ENCODE results near the gene KATNAL1.
"Not testable (repeated sequence)": the region's sequence is repeated elsewhere in the genome, so short reads cannot be mapped to it uniquely, and the experiment has no call there.

Gene KATNAL1

DNA sequence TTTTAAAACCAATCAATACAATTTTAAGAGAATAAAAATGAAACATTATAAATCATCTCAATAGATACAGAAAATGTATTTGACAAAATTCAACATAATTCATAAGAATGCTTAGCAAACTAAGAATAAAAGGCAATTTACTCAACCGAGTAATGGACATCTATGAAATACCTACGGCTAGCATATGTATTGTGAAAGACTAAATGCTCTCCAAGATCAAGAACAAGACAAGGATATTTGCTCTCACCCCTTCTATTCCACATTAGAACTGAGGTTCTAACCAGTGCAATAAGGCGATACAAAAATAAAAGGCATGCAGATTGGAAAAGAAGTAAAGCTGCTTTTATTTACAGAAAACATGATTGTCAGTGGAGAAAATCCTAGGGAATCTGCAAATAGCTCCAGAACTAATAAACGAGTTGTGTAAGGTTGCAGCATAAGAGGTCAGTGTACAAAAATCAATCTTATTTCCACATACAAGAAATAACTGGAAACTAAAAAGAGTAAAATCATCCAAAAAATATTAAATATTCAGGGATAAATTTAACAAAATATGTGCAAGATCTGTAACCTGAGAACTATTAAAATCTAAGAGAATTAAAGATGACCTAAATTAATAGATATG is 16.4 kb downstream of the KATNAL1 start:
- no peak for DNase-seq

DNA sequence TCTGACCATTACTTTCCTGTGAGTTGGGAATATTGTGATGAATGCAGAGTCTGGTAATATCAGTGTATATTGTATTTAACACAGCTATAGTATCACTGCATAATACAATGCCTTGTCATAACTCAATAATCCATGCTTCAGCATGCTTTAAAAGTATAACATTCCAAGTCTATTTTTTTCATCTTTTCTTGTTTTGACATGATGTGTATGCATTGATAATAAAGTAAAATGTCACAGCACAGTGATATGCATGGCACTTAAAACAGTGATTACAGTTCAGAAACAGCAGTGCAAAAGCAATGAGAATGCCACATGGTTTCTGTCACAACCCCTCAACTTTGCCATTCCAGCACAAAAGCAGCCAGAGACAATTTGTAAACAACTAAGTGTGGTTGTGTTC is 17.8 kb downstream of the KATNAL1 start:
- no peak for DNase-seq

DNA sequence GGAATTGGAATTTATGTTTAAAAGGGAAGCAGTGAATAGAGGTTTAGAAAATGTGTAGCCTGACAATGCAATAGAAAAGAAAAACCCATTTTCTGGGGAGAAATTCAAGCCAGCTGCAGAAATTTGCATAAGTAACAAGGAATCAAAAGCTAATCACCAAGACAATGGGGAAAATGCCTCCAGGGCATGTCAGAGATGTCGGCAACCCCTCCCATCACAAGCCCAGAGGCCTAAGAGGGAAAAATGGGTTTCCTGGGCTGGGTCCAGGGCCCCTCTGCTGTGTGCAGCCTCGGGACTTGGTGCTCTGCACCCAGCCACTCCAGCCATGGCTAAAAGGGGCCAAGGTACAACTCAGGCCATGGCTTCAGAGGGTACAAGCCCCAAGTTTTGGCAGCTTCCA is 21.3 kb downstream of the KATNAL1 start:
- not testable (repeated sequence) for DNase-seq

DNA sequence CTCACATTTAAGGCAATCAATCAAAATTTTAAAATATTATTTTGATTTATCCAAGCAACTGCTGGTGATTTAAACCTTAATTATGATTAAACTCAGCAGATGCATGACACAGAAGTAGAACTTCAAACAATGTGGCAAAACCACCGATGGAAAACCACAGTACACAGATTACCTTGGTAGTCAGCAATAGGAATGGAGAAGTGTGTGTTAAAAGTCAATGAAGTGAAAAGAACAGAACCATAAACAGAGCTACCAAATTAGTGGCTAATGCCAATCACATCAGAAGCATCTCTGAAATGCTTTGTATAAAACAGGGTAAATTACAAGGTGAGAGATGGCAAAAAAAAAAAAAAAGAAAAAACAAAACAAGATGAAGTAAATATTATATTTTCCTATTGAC is 31.2 kb downstream of the KATNAL1 start:
- DNase-seq, result no peak

DNA sequence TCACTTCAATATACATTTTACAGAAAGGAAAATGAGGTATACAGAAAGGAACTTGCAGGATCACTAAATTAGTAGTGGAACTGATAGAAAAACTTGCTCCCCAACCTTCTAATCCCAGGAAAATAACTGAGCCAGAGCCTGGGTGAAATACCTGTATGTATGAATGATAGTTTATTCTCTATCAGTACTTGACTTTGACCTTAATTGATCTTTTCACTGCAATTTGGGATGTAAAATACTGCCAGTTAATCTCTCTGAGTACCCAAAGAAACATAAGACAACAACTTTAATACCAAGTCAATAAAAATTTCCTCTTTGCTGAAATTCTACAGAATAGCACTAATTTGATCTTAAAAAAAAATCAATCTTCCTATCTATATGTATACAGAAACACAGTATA is 33.3 kb downstream of the KATNAL1 start:
- no peak for DNase-seq

DNA sequence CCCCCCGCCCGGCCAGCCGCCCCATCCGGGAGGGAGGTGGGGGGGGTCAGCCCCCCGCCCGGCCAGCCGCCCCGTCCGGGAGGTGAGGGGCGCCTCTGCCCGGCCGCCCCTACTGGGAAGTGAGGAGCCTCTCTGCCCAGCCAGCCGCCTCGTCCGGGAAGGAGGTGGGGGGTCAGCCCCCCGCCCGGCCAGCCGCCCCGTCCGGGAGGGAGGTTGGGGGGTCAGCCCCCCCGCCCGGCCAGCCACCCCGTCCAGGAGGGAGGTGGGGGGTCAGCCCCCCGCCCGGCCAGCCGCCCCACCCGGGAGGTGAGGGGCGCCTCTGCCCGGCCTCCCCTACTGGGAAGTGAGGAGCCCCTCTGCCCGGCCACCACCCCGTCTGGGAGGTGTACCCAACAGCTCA is 37.3 kb downstream of the KATNAL1 start:
- not testable (repeated sequence) for DNase-seq

DNA sequence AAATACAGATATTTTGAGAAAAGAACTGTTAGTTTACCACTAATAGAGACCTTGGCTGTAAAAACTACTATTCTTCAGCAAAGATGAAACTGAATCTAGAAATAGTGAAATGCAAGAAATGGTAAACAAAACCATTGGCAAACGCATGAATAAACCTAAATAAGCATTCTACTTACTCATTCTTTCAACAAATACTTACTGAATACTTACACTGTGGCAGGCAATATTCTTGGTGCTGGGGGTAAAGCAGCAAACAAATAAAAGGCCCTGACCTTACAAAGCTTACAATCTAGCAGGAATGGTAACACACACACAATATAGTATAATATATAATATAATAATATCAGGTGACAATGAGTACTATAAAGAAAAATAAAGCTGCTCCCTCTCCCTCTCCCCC is 38.7 kb downstream of the KATNAL1 start:
- no peak for DNase-seq

DNA sequence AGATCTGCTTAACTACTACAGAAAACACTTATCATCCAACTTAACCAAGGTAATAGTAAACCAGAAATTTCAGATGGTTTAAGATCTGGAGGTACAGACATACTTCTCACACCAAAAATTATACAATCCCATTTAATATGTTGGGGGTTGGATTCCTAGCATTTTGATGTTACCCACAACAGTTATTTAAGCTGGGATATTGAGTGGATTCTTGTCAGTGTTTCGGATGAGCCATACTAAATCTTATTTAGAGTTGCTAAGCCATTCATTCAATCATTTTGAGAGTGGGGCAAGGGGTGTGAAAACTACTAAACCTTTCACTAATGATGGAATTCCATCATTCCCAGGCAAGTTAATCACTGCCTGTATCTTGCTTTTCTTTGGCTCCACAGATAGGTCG is 40.6 kb downstream of the KATNAL1 start:
- no peak for DNase-seq

DNA sequence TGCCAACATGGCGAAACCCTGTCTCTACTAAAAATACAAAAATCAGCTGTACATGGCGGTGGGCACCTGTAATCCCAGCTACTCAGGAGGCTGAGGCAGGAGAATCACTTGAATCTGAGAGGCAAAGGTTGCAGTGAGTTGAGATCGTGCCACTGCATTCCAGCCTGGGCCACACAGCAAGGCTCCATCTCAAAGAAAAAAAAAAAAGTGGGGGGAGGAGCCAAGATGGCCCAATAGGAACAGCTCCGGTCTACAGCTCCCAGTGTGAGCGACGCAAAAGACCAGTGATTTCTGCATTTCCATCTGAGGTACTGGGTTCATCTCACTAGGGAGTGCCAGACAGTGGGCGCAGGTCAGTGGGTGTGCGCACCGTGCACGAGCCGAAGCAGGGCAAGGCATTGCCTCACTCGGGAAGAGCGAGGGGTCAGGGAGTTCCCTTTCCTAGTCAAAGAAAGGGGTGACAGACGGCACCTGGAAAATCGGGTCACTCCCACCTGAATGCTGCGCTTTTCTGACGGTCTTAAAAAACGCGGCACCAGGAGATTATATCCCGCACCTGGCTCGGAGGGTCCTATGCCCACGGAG is 48.1 kb downstream of the KATNAL1 start:
- not testable (repeated sequence) for DNase-seq

DNA sequence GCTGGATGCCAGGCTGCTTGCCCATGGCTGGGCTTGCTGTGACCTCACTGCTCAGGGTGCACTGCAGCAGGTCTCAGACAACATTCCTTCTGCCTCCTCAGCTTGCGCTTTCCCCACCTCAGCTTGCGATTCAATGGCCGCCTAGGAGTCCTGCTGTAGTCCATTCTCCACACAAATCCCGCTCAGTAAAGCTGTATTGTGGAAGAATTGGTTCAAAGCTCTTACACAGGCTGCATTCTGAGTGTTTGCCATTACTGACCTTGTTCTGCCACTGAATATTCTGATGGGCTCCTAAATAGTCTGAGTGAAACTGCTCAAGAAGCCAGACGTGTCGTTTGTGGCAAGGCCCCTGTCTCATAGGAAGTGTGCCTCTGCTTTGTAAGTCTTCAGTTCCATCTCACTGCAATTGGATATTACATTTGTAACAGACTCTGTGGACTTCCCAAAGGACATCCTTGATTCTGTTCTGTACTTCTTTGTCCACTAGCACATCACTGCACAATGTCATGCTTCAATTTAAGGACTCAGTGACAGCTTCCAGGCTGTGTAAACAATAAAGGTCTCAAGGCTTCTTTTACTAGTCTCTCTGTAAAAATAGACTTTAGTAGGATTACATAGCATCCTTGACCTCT is 49.8 kb downstream of the KATNAL1 start:
- no peak for DNase-seq

DNA sequence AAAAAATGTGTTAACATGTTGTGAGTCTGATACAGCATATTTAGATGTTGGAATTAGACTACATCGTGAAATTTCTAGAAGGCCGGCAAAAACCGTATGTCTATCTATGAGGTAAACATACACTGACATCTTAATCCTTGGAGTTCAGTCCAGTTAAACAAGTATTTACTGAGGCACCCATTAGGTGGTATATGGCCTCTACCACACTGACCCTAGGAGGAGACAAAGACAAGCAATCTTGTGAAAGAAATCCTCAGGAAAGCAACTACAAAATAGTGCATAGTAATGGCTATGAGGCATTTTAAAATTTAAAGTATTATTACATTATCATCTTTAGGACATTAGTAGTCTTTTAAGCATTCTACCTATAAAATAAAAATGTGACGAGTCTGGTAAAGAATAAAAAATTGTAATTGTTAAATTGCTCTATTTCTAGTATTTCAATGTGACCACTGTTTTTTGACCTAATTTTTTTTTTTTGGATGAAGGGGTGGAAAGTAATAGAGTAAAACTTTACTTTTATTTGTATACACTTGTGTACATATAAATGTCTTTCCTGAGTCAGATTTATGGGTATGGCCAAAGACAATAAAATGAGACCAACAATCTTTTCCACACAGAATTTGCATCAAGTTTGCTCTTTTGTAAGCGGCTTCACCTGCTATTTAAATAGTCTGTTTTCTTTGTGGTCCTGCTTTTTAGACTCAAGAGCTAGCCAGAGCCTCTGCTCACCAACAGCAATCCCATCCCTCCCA is 50.5 kb downstream of the KATNAL1 start:
- no peak for DNase-seq

DNA sequence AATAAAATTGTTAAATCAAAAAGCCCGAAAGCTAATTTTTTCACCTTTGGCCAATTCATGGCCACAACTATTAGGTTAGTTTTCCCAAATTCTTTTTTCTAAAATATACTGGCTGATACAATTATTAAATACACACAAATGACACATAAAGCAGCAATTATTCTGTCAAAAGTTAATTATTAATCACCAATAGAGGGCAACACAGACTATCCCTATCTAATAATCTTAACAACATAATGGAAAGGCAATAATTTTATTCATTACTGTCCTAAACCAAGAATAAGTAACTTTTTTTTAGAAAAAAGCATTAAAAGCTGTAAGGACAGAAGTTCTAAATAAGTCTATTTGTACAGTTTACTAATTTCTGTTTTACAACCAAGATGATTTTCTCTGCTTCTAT is 51.7 kb downstream of the KATNAL1 start:
- DNase-seq, result no peak

DNA sequence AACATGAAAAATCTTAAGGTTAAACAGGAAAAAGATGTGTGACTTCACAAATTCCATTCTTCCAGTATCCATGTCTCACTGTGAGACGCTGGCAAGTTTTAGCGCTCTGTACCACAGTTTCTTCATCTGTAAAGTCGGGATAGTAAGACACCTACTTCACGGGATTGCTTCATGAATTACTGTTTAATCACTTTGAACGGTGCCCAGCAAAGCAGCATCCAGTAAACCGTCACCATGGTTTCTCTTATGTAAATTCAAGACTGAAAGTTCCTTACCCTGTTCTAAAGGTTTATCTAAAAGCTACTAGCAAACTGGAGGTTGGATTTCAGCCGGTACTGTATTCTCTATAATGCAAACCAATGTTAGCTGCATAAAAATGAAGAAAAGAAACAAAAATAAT is 53.5 kb downstream of the KATNAL1 start:
- DNase-seq, result no peak

DNA sequence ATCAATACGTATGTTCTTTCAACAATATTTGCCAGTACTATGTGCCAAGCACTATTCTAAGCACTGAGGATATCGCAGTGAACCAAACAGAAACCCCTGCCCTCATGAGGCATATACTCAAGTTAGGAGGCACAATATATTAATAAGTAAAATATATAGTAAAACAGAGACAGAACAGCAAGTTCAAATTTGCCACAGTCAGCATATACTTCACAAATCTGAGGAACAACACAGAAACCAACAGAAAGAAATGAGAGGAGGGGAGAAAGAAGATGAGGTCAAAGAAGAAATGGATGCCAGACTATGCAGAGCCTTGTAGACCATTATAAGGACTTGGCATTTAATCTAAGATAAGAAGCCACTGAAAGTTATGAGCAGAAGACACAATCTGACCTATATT is 59.9 kb downstream of the KATNAL1 start:
- no peak for DNase-seq

DNA sequence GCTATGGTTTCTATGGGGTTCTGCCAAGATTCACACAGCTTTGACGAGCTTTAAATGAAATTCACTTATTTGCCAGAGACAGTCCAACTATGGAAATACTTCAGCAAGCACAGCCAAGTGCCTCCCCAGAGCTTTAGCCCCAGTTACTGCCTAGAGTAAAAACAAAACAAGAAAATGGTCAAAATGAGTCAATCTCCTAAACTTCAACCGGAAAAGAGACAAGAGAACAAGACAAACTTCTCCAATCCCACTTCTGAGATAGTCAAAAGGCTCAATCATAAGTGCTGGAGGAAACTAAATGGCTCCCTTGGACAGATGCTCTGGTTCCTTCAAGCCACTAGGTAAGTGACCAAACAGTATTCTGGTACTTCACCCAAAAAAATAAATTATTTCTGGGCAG is 65.8 kb downstream of the KATNAL1 start:
- no peak for DNase-seq

DNA sequence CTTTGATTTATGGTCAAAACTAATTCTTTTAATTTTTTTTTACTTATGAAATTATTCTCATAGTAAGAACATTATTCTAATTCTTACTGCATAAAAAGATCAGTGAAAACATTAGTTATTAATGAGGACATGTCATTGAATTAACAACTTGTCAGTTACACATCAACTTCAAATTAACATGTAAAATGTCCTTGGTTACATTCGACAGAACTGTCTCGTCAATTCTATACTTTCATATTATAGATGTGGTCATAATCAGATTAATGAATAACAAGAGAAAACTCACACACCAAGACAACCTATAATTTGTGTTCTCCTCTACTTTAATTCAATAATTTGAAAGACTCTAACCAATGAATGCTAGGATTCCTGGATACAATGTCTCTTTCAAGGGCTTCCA is 66.7 kb downstream of the KATNAL1 start:
- DNase-seq, result no peak

DNA sequence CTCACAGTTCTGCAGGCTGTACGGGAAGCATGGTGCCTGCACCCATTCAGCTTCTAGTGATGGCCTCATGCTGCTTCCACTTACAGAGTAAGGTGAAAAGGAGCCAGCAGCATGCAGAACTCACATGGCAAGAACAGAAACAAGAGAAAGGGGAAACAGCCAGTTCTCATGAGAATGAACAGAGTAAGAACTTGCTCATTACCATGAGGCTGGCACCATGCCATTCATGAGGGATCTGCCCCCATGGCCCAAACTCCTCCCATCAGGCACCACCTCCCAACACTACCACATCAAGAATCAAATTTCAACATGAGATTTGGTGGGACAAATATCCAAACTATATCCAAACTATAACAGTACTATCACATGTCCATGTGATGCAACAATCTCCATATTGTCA is 72.1 kb downstream of the KATNAL1 start:
- DNase-seq, result no peak

DNA sequence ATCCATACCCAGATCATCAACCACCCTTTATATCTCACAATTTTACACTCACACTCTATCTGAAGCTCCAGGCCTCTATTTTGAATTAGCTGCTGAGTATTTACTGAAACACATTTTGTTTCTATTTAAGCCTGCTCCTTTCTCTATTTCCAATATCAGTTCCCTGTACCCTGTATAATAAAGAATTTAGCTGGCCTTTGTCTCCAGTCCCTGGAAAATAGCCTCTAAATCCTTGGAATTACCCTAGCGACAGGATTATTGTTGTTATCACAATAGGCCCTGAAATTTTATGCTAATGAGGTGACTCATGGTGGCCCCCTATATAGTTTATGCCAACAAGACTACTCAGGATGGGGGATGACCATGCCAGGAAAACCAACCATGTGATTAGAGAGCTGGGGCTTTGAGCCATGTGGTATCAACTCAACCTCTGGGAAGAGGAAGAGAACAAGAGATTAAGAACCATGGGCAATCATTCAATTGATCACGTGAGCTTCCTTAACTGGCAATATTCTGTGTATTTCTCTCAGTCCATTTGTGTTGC is 72.7 kb downstream of the KATNAL1 start:
- DNase-seq, result no peak

DNA sequence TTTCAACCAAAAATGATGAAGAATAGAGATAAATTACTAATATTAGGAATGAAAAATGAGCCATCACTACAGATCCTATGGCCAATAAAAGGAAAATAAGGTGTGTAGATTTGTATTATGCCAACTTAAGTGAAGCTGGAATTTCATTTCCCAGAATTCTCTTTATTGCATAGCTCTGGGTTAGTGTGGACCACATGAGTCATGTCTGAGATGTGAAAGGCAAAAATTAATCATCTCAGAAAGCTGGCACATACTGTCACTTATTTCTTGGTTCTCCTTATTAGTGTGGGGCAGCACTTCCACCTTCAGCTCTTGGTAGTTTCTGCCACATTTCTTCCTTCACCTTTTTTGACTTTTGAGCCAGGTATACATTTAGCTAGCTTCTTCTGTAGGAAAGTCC is 82.6 kb downstream of the KATNAL1 start:
- no peak for DNase-seq

DNA sequence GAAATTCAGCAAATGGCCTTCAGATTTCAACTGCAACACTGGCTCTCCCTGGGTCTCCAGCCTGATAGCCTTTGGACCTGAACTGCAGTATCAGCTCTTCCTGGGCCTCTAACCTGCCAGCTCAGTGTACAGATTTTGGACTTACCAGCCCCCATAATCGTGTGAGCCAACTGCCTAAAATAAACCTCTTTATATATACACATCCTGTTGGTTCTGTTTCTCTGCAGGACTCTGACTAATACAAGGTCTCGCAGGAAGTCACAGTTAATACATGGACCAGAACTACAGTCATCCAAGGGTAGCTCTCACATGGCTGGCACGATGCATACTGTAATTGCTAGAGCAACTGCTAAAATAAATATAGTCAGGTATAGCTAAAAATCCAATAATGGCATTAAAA is 85.1 kb downstream of the KATNAL1 start:
- DNase-seq, result no peak

DNA sequence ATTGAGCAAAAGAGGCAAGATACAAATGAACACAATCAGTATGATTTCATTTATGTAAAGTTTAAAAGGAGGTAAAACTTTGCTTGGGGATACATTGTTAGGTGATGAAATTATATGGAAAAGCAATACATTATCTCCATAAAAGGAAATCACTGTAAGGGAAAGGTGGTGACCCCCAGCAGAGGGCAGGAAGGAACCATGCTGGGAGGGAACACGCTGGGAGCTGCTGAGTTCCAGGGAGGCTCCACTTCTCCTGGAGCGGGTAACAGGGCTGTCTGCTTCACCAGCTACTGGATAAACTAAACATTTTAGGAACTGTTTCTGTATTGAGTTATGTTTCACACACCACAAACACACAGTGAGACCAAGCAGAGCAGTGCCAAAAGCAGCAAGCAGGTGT is 91.2 kb downstream of the KATNAL1 start:
- no peak for DNase-seq

DNA sequence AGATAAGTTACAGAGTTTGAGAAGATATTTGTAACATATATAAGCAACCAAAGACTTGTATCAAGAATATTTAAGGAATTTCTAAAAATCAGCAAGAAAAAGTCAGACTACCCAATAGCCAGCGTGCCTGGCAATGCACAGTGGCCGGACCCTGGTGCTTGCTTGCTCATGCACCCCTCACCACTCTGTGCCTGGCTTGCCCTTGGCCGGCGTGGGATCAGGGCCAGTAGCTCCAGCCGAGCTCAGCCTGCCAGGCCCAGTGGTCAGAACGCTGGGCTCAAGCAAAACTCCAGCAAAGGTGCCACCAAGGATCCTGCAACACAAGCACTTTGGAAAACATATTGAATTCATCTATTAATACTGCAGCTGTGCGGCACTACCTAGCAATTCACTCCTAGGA is 95.1 kb downstream of the KATNAL1 start:
- DNase-seq, result no peak

DNA sequence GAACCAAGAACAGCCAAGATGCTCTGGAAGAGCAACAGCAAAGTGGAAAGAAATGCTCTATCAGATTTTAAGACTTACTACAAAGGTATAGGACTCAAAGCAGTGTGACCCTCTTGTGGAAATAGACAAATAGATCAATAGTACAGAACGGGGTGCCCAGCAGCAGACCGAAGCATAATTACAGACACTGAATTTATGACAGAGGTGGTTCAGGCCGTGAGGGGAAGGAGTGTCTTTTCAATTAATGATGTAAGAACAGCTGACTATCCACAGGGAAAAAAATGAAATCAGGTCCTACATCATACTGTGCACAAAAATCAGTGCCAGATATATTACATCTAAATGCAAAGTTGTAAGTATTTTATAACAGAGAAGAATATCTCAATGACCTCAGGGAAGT is 95.6 kb downstream of the KATNAL1 start:
- DNase-seq, result no peak

DNA sequence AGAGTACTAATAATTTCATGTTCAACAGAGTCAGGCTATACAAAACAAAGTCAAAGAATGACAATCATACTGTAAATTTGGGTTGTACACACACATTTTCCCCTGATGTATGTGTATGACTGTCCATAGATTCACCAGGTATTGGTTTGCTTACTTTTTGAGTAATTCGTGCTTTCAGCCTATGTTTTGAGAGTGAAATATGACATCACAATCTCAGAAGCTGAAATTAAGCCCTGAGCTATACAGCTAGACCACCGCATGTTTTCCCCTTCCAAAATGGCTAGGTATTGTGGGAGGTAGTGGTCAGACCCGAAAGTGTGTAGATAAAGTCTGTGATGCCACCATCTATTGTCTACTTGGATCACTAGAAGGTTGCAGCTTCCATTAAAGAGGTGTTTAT is 102.8 kb downstream of the KATNAL1 start:
- DNase-seq, result no peak

All from T1000 (cell line).